Activated naive CD4-positive, alpha-beta T cell treated with anti-CD3 and anti-CD28 coated beads for 36 hours (primary cell): ENCODE data around the gene PSMD13. TPM values are rescaled to one million over a fixed set of nuclear protein-coding genes. Genes with fewer than 3 reads are reported as not detected.

Experiments
- CTCF ChIA-PET: fragments of 350-600 bp; sonication (Branson Sonifier 250); formaldehyde crosslinking; loops from one replicate; lab custom pipeline; 2021; ENCODE audit warnings: antibody characterized with exemption; lab: Charles Lee
- DNase-seq: peaks from one replicate; pipeline ENCODE4 v3.0.0-alpha.2; 2020
- H3K27ac Mint-ChIP-seq: one replicate; pipeline ENCODE4 v1.8.0; 2021; ENCODE audit warnings: mild to moderate bottlenecking, mixed read lengths
- H3K27me3 Mint-ChIP-seq: one replicate; pipeline ENCODE4 v1.8.0; 2021; ENCODE audit warnings: low read depth, mixed read lengths
- H3K36me3 Mint-ChIP-seq: one replicate; pipeline ENCODE4 v1.8.0; 2021; ENCODE audit warnings: low read depth, mixed read lengths
- H3K4me1 Mint-ChIP-seq: one replicate; pipeline ENCODE4 v1.8.0; 2021; ENCODE audit warnings: low read depth, mixed read lengths
- H3K4me3 Mint-ChIP-seq: one replicate; pipeline ENCODE4 v1.8.0; 2021; ENCODE audit warnings: mild to moderate bottlenecking, moderate library complexity, mixed read lengths
- H3K9me3 Mint-ChIP-seq: one replicate; pipeline ENCODE4 v1.8.0; 2021; ENCODE audit warnings: mixed read lengths
- intact Hi-C: fragments of 100-400 bp; cut with micrococcal nuclease; formaldehyde crosslinking; loops from one replicate; pipeline ENCODE4 v1.15.1; 2023
- total RNA-seq, 2 experiments: library from RNA; stranded (reverse); gene quantifications; one replicate each; pipeline ENCODE4 v1.2.3, GENCODE V29; 2021

PSMD13 gene
- total RNA-seq, 2 experiments from 2014 or later: 206 to 210 TPM

DNA sequence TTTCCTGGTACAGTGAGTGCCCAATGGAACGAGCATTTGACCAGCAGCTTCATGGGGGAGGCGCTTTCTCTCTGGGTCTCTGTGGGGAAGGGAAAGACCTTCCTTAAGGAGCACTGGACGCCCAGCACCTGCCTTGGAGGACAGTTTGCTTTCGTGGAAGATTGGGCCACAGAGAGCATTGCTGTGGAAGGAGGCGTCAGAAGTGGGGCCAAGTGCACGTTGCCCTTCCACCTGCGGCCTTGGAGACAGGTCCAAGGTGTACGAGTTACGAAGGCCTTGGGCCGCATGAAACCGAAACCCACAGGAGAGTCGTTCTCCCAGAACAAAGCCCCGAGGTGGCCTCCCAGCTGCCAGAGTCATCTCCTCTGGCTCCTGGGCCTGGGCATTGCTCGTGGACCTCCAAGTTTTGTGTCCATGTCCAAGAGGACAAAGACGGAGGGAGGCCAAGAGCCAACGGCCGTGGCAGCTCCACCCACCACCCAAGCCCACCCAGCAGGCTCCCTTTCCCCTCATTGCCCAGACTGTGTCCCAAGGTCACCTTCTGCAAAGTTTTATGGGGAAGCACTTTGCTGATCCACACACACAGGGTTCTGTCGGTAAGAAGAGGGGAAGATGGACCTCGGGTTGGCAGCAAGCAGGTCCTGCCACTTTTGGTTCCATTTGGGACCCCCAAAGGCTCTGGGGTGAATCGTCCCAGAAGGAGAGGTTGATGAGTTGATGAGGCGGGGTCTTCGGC, 35.6 kb downstream of the PSMD13 start:
- no peak for DNase-seq
- CTCF ChIA-PET: interaction anchor here (1.2 kb wide), 1 partner anchor 8 kb away, joined by 3 read pairs; no protein-coding TSS in a partner anchor
- no peak overlapping the region for H3K27ac Mint-ChIP-seq
- H3K4me3 Mint-ChIP-seq: no peak overlapping the region
- intact Hi-C loops: no loop called here
- no peaks in the 10 kb centered on the region for H3K27me3 Mint-ChIP-seq
- no peaks in the 10 kb centered on the region for H3K36me3 Mint-ChIP-seq
- peaks cover 29% of the 10 kb centered on the region for H3K4me1 Mint-ChIP-seq
- peaks cover 12% of the 10 kb centered on the region for H3K9me3 Mint-ChIP-seq

DNA sequence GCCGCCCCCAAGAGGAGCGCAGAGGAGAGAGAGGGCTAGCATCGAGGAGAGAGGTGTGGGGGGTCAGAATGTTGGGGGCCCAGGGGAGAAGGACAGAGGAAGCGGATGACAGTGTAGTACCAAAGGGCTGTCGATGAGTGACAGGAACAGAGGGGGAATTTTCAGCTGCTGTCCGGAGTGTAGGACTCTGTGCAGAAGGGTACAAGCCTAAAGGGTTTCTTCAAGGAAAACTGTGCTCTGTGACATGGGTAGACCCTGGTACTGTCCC, 36.1 kb downstream of the PSMD13 start:
- Mint-ChIP-seq H3K4me1 (peaks cover 29% of the 10 kb centered on the region), H3K9me3 (peaks cover 14% of the 10 kb centered on the region), H3K27ac (no peak overlapping the region), H3K27me3 (no peaks in the 10 kb centered on the region), H3K4me3 (no peak overlapping the region), H3K36me3 (no peaks in the 10 kb centered on the region)
- CTCF ChIA-PET: no interaction called here
- no peak for DNase-seq
- intact Hi-C loops: no loop called here

DNA sequence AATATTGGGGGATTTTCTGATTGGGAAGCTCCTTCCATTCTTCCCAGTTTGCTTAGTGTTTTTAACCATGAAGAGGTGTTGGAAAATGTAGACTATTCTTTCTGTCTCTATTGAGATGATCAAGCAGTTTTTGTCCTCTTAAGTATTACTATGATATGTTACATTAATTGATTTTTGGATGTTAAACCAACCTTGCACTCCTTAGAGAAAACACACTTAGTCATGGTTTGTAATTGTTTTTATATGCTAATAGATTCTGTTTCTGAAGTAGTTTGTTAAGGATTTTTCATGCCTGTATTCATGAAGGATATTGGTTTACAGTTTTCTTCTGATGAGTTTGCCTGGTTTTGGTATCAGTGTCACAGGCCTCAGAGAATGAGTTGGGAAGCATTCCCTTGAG, 39.4 kb downstream of the PSMD13 start:
- H3K27me3 Mint-ChIP-seq: peaks cover 10% of the 10 kb centered on the region
- no peak overlapping the region for H3K27ac Mint-ChIP-seq
- intact Hi-C loops: no loop called here
- DNase-seq: no peak
- H3K36me3 Mint-ChIP-seq: peaks cover 2% of the 10 kb centered on the region
- CTCF ChIA-PET: interaction anchor here (1.1 to 2.7 kb wide), 2 partner anchors 26 to 28 kb away, joined by 3 to 11 read pairs; no protein-coding TSS in a partner anchor
- peaks cover 14% of the 10 kb centered on the region for H3K9me3 Mint-ChIP-seq
- no peak overlapping the region for H3K4me3 Mint-ChIP-seq
- H3K4me1 Mint-ChIP-seq: peaks cover 19% of the 10 kb centered on the region

DNA sequence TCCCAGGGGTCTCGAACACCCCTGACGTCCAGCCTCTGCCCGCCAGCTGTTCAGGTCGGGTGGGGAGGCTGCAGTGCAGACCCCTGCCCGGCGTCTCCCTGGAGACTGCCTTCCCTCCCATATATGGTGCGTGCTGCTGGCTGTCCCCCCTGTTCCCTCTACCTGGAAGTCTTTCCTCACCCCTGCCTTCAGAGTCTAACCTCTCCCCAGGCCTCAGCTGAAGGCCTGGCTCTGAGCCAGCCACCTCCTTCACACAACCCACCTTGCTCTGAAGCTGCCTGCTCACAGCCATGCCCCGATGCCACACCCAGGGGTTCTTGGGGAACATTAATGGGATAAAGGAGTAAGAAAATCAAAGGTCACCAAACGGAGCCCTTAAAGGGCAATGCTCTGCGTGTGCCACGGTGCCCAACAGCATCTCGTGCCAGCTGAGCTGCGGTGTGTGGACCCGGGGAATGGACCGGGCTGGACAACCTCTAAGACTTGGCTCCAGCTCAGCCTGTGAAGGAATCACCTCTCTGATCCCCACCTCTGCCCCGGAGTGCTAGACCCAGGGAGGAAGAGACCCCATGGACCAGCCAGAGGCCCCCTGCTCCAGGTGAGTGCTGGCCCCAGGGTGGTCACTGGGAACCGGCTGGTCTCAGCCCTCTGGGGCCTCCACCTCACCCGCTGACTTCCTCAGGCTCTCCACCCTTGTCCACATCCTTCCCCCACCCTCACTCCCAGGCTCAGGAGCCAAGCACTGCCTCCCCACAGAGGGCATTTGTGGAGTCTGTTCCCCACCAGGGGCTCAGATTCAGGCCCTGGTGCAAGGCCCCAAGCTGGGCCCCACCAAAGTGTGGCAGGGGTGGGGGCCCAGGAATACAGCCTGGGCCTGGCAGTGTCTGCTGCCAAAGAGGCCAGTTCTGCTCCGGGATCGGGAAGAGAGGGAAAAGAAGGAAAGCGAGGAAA, 41.5 kb downstream of the PSMD13 start, which contains the start of gene NLRP6:
NLRP6 (plus strand) TSS at position 407 of the 951 bp plus-strand sequence; CDS start at position 570, 163 bp downstream.
- H3K27me3 Mint-ChIP-seq: peaks cover 19% of the 10 kb centered on the region
- no peak for DNase-seq

DNA sequence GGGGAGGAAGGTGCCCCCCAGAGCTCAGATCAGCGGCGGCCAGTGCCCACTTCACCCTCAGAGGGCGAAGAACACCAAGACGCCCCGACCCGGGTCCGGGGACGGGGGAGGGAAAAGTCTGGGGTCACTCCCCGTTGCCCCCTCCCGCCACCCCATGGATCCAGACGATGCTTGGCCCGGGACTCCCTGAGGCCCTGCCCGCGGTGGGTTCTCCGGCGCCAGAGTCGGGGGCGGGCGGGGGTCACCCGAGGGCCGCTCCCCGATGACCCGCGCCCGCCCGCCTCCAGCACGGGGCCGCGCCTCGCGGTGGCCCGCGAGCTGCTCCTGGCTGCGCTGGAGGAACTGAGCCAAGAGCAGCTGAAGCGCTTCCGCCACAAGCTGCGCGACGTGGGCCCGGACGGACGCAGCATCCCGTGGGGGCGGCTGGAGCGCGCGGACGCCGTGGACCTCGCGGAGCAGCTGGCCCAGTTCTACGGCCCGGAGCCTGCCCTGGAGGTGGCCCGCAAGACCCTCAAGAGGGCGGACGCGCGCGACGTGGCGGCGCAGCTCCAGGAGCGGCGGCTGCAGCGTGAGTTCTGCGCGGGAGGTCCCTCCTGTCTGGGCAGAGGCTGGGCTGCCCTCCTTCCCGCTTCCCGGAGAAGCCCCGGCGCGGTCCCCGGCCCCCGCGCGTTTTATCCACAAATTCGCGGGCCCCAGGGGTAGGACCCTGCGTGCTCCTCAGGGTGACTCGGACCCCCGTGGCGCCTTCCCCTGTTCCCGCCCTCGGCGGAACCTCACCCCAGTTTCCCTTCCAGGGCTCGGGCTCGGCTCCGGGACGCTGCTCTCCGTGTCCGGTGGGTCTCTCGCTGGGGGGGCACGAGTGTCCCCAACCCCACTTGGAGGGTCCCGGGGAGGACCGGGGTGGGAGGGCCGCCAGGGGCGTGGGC, 42.5 kb downstream of the PSMD13 start:
- Mint-ChIP-seq H3K36me3 (peaks cover 8% of the 10 kb centered on the region), H3K4me1 (peaks cover 44% of the 10 kb centered on the region), H3K4me3 (peak overlapping the region; percentile 76), H3K9me3 (peaks cover 14% of the 10 kb centered on the region), H3K27me3 (peaks cover 19% of the 10 kb centered on the region), H3K27ac (peak overlapping the region; percentile 78)
- CTCF ChIA-PET: interaction anchor here (2.7 kb wide), 1 partner anchor 26 kb away, joined by 7 read pairs; no protein-coding TSS in a partner anchor
- intact Hi-C loops: no loop called here
- no peak for DNase-seq

More for the DNA sequence above, 41.5 kb downstream of the PSMD13 start, which contains the start of gene NLRP6:
- intact Hi-C loops: no loop called here
- Mint-ChIP-seq H3K4me1 (peaks cover 37% of the 10 kb centered on the region), H3K9me3 (peaks cover 14% of the 10 kb centered on the region), H3K4me3 (peak within 1 kb of the TSS; percentile 76), H3K36me3 (peaks cover 8% of the 10 kb centered on the region), H3K27ac (peak within 1 kb of the TSS; percentile 83)
- CTCF ChIA-PET: interaction anchor here (0.7 to 1.8 kb wide), 3 partner anchors 10 to 30 kb away, joined by 3 to 9 read pairs (median 4); no protein-coding TSS in a partner anchor

DNA sequence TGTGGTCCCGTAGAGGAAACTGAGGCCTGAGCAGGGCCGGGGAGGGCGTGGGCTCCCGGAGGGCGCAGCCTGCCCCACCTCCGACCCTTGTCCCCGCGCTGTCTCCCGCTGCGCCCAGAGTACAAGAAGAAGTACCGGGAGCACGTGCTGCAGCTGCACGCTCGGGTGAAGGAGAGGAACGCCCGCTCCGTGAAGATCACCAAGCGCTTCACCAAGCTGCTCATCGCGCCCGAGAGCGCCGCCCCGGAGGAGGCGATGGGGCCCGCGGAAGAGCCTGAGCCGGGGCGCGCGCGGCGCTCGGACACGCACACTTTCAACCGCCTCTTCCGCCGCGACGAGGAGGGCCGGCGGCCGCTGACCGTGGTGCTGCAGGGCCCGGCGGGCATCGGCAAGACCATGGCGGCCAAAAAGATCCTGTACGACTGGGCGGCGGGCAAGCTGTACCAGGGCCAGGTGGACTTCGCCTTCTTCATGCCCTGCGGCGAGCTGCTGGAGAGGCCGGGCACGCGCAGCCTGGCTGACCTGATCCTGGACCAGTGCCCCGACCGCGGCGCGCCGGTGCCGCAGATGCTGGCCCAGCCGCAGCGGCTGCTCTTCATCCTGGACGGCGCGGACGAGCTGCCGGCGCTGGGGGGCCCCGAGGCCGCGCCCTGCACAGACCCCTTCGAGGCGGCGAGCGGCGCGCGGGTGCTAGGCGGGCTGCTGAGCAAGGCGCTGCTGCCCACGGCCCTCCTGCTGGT, 43.4 kb downstream of the PSMD13 start:
- DNase-seq: peak; percentile 65
- Mint-ChIP-seq H3K36me3 (peaks cover 8% of the 10 kb centered on the region), H3K27me3 (peaks cover 19% of the 10 kb centered on the region), H3K9me3 (peaks cover 14% of the 10 kb centered on the region), H3K4me1 (peaks cover 46% of the 10 kb centered on the region), H3K27ac (peak overlapping the region; percentile 63), H3K4me3 (peak overlapping the region; percentile 75)
- intact Hi-C loops: loop anchor here (2.0 kb wide), 1 partner anchor 43 kb away; the partner anchor contains the start of genes PSMD13 and SIRT3
- CTCF ChIA-PET: interaction anchor here (1.0 to 2.7 kb wide), 4 partner anchors 9 to 239 kb away, joined by 3 to 8 read pairs (median 5); no protein-coding TSS in a partner anchor

DNA sequence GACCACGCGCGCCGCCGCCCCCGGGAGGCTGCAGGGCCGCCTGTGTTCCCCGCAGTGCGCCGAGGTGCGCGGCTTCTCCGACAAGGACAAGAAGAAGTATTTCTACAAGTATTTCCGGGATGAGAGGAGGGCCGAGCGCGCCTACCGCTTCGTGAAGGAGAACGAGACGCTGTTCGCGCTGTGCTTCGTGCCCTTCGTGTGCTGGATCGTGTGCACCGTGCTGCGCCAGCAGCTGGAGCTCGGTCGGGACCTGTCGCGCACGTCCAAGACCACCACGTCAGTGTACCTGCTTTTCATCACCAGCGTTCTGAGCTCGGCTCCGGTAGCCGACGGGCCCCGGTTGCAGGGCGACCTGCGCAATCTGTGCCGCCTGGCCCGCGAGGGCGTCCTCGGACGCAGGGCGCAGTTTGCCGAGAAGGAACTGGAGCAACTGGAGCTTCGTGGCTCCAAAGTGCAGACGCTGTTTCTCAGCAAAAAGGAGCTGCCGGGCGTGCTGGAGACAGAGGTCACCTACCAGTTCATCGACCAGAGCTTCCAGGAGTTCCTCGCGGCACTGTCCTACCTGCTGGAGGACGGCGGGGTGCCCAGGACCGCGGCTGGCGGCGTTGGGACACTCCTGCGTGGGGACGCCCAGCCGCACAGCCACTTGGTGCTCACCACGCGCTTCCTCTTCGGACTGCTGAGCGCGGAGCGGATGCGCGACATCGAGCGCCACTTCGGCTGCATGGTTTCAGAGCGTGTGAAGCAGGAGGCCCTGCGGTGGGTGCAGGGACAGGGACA, 44.1 kb downstream of the PSMD13 start:
- peaks cover 8% of the 10 kb centered on the region for H3K36me3 Mint-ChIP-seq
- intact Hi-C loops: loop anchor here (1.0 to 2.0 kb wide), 2 partner anchors 8 to 44 kb away; partner anchors contain the start of genes PGGHG, PSMD13 and SIRT3
- peak; percentile 56 for DNase-seq
- H3K9me3 Mint-ChIP-seq: peaks cover 14% of the 10 kb centered on the region
- CTCF ChIA-PET: interaction anchor here (1.0 to 2.7 kb wide), 4 partner anchors 9 to 238 kb away, joined by 3 to 8 read pairs (median 5); no protein-coding TSS in a partner anchor
- H3K4me1 Mint-ChIP-seq: peaks cover 51% of the 10 kb centered on the region
- H3K4me3 Mint-ChIP-seq: peak overlapping the region; percentile 77
- peaks cover 19% of the 10 kb centered on the region for H3K27me3 Mint-ChIP-seq
- peak overlapping the region; percentile 65 for H3K27ac Mint-ChIP-seq

DNA sequence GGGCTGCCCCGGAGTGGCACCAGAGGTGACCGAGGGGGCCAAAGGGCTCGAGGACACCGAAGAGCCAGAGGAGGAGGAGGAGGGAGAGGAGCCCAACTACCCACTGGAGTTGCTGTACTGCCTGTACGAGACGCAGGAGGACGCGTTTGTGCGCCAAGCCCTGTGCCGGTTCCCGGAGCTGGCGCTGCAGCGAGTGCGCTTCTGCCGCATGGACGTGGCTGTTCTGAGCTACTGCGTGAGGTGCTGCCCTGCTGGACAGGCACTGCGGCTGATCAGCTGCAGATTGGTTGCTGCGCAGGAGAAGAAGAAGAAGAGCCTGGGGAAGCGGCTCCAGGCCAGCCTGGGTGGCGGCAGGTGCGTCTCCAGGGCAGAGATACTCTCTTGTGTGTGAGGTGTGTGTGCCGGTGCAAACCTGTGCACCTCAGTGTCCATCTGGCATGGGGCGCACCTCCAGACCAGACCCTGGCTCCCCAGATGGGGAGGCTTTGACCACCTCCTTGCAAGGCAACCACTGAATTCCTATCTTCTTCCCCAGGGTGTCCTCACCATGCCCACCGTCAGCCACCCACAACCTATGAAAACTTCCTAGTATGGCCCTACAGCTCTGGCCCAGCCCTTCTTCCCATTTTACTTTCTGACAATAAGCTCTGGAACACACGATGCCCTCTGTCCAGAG, 44.8 kb downstream of the PSMD13 start:
- peaks cover 8% of the 10 kb centered on the region for H3K36me3 Mint-ChIP-seq
- CTCF ChIA-PET: interaction anchor here (1.0 to 2.7 kb wide), 5 partner anchors 10 to 237 kb away, joined by 3 to 8 read pairs (median 6); no protein-coding TSS in a partner anchor
- peaks cover 56% of the 10 kb centered on the region for H3K4me1 Mint-ChIP-seq
- H3K27ac Mint-ChIP-seq: peak overlapping the region; percentile 81
- DNase-seq: no peak
- H3K27me3 Mint-ChIP-seq: peaks cover 19% of the 10 kb centered on the region
- peak overlapping the region; percentile 77 for H3K4me3 Mint-ChIP-seq
- intact Hi-C loops: loop anchor here (1.0 to 2.0 kb wide), 2 partner anchors 8 to 45 kb away; partner anchors contain the start of genes PGGHG, PSMD13 and SIRT3
- H3K9me3 Mint-ChIP-seq: peaks cover 6% of the 10 kb centered on the region

DNA sequence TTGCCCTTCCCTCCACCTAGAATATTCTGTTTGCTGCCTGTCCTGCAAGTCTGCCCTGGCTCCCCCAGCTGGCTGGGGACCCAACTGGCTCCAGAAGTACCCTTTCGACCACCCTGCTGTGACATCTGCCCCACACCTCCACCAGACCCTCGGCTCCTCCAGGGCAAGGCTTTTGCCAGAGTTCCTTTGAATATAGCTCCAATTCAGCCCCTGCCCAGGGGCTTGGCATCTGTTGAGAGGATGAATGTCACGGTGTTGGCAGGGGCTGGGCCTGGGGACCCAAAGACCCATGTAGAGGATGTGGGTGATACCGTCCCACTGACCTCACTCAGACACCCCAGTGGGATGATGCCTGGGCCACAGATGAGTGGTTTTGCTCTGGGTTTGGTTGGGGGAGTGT, 45.4 kb downstream of the PSMD13 start:
- CTCF ChIA-PET: interaction anchor here (1.6 to 2.8 kb wide), 3 partner anchors 14 to 32 kb away, joined by 6 to 14 read pairs (median 7); no protein-coding TSS in a partner anchor
- Mint-ChIP-seq H3K4me1 (peaks cover 61% of the 10 kb centered on the region), H3K36me3 (peaks cover 8% of the 10 kb centered on the region), H3K9me3 (peaks cover 3% of the 10 kb centered on the region), H3K27me3 (peaks cover 19% of the 10 kb centered on the region), H3K4me3 (peak overlapping the region; percentile 77), H3K27ac (peak overlapping the region; percentile 81)
- intact Hi-C loops: no loop called here
- peak; percentile 4 for DNase-seq
